SK-N-MC (cell line): Measurements from ENCODE around the gene FARS2.

Experiments used
- EZH2 ChIP-seq: fragments of 200-600 bp; sonication (generic); IDR thresholded peaks from one replicate; pipeline ENCODE4 v1.6.1; 2017; ENCODE audit warnings: antibody characterized with exemption
- FOXP2 ChIP-seq: optimal IDR thresholded peaks from 2 replicates; pipeline ENCODE3; 2011; ENCODE audit warnings: mild to moderate bottlenecking, moderate library complexity; ENCODE audit not compliant: insufficient read depth; ENCODE audit errors: extremely low read length, control extremely low read depth
- POLR2AphosphoS5 ChIP-seq: IDR thresholded peaks from 2 replicates; pipeline ENCODE4 v1.6.1; 2012; ENCODE audit warnings: mild to moderate bottlenecking, low read depth, low read length, borderline replicate concordance

GRCh38 chr6:5353971-5354370 lies 92.7 kb downstream of the FARS2 start:
- TF ChIP-seq EZH2 (no peak), POLR2AphosphoS5 (no peak), FOXP2 (no peak)
